Measurements from ENCODE around the gene ALPK3.

The ALPK3 gene

DNA sequence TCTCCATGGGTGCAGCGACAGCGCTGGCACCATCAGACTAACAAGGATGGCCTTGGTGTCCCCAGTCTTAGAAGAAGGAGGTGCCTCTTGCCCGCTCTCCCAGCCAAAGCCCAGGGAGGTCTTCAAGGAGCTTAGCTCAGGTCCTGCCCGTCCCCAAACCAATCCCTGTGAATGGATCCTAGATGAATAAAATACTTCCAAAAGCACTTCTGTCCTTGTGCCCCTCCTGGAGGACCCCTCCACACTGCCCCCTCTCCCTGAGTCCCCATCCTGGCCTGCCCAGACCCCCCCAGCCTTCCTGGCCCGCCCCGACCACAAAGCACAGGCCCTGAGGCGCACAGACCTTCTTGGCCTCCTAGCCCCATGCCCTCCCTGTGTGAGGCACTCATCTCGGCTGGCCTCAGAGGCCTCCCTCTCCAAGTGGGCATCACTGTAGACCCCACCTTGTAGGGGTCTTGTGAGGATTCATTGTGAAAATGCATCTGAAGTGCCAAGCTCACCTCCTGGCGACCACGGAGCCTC lies 75.7 kb downstream of the ALPK3 start:
- no peak for DNase-seq (ENCODE audit: low read depth)

DNA sequence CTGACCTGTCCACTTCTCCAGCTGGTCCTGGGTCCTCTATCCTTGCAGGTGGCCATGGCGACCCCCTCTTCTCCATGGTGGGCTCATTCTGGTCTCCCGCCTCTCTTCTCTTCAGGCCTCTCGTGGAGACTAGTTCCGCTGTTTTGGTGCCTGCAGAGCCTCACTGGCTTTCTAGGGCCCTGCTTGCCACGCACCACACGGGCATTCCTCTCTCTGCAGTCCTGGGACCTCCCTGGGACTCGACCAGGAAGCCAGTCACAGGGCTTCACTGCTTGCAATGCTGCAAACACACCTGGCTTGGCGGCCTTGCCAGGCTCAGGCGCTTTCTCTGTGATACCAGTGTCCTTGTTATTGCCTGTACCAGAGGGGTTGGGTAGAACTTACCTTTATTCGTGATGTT lies 76.5 kb downstream of the ALPK3 start:
- no peak for DNase-seq (ENCODE audit: low read depth)

DNA sequence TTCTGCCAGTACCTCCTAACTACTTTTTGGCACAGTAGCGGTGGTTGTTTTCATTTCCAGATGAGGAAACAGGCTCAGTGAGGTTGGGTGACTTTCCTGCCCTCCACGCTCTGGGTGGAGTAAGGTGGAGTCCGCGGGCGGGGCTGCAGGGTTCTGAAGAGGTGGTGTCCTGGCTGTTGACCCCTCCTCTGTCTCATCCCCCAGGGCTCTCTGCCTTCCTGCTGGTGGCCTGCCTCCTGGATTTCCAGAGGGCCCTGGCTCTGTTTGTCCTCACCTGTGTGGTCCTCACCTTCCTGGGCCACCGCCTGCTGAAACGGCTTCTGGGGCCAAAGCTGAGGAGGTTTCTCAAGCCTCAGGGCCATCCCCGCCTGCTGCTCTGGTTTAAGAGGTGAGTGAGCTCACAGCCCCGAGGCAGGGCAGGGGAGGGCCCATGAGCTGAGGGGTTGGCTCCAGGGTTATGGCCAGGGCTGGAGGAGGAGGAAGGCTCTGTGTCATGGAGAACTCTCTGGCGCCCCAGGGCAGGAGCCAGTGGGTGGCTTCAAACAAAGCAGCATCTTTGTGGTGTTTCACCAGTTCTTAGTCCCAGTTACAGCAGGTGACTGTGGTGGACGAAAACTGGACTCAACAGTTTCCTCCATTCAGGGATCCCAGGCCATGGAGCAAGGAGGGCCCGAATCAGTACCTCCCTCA lies 77.7 kb downstream of the ALPK3 start:
- DNase-seq (ENCODE audit: low read depth): no peak

DNA sequence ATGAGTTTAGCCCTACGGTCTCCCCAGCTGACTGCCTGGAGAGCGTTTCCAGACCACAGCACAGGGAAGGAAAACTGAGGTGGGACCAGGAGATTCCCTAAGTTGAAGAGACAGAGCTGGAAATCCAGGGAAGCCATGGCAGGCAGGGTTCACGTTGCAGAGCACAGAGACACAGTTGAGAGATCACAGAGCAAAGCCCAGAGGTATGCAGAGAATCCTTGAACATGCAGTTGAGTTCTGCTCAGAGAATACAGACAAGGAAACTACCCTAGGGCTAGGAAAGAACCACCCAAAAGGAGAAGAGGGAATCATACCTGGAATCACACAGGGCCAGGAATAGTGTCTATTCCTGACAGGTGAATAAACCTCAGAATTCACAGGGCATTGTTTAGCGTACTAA lies 81.6 kb downstream of the ALPK3 start:
- DNase-seq (ENCODE audit: low read depth): no peak

DNA sequence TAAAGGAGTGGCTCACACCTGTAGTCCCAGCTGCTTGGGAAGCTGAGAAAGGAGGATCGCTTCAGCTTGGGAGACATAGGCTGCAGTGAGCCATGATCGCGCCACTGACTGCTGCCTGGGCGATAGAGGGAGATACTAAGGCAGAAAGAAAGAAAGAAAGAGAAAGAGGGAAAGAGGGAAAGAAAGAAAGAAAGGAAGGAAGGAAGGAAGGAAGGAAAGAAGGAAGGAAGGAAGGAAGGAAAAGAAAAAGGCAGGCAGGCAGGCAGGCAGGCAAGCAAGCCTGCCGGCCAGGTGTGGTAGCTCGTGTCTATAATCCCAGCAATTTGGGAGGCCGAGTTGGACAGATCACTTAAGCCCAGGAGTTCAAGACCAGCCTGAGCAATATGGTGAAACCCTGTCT lies 82.6 kb downstream of the ALPK3 start:
- DNase-seq (ENCODE audit: low read depth): no peak

DNA sequence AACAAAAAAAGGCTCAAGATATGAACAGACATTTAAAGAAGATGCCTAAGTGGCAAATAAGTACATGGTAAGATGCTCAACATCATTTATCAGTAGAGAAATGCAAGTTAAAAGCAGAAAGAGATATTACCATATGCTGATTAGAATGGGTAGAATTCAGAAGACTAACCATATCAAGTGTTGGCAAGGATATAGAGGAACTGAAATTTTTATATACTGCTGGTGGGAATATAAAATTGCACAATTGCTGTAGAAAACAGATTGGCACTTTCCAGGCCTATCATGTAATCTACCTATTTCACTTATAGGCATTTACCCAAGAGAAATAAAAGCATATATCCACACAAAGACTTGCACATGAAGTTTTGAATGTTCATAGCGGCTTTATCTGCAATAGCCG lies 84.4 kb downstream of the ALPK3 start:
- no peak for DNase-seq (ENCODE audit: low read depth)

DNA sequence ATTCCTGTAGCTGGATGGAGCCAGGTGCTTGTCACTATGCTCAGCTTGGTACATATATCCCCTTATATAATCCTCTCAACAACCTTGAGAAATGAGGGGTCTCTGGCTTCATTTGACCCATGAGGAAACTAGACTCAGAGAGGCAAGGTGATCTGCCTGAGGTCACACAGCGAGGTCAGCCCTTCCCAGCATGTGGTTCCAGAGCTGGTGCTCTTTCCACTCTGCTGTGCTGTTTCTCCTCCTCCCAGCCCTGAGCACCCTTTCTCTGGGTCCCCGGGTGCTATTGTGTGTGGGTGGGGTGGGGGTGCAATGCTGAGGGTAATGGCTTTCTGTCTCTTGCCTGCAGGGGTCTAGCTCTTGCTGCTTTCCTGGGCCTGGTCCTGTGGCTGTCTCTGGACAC lies 86.6 kb downstream of the ALPK3 start:
- no peak for DNase-seq (ENCODE audit: low read depth)

DNA sequence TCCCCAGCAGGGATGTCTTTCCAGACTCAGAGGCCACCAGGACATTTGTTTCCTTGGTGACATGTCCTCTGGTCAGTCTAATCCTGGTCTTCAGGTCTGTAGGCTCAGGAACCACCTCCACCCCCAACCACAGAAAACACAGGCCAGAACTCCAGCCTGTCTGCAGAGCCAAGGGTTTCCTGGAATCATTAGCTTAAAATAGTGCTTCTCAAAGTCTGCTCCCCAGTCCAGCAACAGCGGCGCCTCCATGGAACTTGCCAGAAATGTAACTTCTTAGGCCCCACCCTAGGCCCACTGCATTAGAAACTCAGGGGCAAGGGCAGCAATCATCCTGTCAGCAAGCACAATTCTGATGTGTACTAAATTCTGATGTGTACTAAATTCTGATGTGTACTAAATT lies 87.3 kb downstream of the ALPK3 start:
- DNase-seq (ENCODE audit: low read depth): no peak

DNA sequence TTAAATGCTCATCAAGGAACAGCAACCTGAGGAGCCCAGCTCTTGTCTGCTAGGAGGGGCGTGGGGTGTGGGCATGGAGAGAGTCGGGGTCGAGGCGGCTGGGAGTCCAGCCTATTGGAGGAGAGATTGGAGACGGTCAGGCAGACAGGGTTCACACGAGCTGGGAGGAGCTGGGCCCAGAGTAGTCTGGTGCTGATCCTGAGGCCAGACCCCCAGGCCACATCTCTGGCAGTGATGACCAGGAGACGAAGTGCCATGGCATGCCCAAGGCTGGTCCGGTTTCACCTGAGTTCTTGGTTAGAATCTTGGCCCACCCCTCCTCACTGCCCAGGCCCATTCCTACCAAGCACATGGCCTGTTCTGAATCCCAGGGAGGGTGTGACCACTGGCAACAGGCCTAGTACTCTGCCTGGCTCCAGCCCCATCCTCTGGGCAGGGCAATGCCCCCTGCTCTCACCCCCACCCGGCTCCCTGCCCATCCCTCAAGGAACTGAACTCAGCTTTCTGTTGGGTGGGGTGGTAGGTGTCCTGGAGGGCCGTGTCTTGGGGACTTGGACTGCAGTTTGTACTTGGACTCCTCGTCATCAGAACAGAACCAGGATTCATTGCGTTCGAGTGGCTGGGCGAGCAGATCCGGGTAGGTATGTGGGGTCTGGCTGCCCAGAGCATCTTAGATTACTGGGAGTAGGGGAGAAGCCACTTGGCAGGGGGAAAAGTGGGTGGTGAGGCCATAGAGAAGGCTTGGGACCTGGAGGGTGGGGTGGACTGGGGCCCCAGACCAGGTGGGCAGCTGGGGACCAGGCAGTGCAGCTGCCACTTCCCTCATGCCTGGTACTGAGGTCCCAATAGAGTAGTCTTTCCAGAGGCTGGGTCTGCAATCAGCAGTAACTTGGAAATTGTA lies 88.1 kb downstream of the ALPK3 start:
- DNase-seq (ENCODE audit: low read depth): no peak

DNA sequence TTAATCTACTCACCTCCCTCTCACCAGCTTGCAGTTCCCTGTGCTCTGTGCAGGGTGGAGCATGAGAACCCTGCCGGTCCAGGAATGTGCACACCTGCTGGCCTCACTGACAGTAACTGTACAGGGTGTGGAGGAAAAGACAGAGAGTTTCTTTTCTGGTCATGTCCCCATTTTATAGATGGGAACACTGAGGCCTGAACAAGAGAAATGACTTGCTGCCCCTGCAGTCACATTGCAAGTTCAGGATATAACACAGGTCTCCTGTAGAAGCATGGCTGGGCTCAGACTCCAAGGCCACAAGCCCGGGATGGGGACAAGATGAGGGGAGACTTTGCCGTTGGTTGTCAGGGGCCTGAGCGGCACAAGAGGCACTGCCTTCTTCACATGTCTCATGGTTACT lies 90.6 kb downstream of the ALPK3 start:
- no peak for DNase-seq (ENCODE audit: low read depth)

DNA sequence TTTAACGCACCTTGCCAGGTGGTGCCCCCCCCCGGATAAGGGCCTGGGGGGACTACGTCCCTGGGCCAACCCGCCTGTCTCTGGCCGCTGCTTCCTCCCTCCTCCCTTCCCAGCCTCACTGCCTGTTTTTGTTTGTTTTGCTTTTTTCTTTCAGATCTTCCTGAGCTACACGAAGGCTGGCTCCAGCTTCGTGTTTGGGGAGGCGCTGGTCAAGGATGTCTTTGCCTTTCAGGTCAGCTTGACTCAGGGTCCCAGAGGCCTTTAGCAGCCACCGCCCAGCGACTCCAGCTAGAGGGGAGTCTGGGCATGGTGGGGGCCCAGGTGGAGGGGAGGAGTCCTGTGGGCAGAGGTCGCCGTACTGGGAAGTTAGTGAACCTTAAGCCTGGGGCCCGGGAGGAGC lies 91.4 kb downstream of the ALPK3 start:
- no peak for DNase-seq (ENCODE audit: low read depth)

DNA sequence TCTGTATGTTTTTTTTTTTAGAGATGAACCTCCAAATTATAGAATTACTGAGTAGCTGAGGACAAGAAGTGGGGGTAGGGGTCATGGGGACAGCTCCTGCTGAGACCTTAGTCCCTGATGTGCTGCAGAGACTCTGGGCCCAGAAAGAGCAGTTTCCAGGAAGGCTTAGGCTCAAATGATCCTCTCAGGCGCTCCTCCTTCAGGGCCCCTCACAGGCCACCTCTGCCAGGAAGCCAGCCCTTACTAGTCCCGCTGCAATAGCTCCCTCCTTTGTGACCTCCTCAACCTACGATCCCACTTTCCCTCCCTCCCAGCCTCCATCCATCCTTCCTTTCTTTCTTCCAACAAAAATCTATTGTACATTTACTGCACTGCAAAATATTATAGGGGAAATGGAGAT lies 91.9 kb downstream of the ALPK3 start:
- no peak for DNase-seq (ENCODE audit: low read depth)

DNA sequence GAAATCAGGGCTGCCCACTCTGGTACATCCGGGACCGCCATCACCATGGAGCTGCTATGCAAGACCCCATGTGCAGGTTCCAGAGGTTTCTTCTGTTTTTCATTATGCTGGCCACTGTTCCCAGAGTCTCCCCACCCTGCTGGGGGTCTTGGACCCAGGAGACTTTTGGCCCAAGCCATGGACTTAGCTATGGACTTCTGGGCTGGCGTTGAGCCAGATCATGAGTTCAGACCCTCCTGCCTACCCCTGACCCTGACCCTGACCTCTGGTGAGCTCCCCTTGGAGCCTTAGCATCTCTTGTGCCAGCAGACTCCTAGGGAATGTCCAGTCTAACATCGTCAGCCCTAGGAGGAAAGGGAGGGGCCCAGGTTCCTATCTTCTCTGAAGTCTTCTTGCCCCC lies 92.6 kb downstream of the ALPK3 start:
- no peak for DNase-seq (ENCODE audit: low read depth)

DNA sequence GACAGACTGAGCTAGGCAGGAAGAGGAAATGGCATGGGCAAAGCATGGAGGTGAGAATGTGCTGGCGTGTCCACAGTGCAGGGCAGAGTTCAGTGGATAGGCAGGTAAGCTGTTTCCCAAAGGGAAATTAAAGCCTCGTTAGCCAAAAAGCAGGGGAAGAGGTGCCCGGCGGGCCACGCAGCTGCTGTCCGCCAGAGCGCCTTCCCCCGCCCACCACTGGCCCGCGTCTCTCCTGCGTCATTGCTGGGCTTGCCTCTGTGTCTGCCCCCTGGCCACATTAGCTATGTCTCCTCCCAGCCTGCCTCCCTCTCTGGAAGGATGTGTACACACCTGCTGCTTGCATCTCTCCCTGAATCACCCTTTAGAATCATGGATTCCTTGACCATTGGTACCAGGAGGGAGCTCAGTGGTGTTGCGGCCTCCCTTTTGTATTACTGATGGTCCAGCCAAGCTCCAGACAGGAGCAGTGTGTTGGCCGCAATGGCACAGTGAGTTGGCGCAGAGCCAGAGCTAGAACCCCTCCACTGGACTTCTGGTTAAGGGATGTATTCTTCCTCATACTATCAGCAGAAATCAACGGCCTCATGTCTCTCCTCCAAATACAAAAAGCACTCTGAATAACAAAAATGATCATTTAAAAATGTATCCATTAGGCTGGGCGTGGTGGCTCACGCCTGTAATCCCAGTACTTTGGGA lies 93.9 kb downstream of the ALPK3 start:
- DNase-seq (ENCODE audit: low read depth): no peak

DNA sequence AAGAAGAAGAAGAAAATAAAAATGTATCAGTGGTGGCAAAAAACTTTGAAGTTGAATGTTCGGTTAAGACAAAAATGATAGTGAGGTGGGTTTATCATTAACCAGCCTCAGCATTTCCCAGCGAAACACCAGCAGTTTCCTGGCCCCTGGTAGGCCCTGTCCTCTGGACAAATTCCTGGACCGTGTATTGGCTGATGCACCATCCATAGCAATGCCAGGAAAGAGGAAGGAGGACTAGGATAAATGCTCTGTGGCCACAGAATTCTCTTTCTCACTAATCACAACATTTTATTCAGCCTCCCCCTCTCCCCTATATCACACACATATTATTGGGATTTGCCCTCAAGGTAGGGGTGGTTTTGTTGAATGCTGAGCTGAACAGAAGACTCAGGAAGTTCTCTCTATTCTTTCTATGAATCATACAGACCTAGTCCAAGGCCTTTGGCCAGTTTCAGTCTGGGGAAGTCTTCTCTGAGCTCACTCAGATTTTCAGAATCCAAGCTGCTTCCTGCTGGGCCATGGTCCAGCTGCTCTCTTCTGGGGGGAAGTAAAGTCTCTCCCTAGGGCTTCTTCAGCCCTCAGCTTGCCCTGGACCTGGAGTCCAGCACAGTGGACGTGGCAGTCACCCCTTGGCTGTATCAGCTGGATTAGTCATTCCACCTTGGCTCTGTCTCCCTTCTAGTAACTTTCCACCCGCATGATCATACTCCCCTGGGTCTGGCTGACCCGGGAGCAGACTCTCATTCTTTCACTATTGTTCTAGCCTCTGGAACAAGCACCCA lies 94.9 kb downstream of the ALPK3 start:
- no peak for DNase-seq (ENCODE audit: low read depth)

DNA sequence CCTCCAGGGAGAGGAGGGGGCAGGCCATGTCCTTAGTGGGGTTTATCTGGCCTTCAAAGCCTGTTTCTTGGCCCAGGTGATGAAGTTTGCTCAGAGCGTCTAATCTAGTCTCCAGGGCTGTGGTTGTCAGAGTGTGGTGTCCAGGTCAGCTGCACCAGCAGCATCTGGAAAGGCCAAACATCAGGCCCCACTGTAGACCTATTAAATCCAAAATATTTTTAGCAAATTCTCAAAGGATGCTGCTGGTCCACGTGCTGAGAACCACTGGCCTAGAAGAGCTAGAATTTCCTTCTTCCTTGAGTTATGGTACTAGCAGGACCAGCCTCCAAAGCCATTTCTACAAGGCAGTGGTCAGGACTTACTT lies 96.2 kb downstream of the ALPK3 start:
- DNase-seq (ENCODE audit: low read depth): no peak

DNA sequence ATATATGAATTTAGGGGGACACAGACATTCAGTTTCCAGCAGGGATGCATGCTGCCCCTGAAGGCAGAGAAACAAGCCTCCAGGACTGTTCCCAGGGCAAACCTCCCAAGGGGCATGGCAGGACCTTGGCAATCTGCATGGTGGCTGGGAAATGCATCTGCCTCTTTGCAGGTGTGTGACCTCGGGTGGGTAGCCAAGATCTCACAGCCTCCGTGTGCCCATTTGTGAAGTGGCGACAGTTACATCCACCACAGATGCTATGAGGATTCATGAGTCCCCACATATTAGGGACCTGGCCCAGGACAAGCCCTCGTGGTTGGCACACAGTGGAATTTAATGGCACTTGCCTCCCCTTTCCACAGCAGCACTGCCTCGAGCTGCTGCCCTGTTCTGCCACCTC lies 97.2 kb downstream of the ALPK3 start:
- DNase-seq (ENCODE audit: low read depth): no peak

DNA sequence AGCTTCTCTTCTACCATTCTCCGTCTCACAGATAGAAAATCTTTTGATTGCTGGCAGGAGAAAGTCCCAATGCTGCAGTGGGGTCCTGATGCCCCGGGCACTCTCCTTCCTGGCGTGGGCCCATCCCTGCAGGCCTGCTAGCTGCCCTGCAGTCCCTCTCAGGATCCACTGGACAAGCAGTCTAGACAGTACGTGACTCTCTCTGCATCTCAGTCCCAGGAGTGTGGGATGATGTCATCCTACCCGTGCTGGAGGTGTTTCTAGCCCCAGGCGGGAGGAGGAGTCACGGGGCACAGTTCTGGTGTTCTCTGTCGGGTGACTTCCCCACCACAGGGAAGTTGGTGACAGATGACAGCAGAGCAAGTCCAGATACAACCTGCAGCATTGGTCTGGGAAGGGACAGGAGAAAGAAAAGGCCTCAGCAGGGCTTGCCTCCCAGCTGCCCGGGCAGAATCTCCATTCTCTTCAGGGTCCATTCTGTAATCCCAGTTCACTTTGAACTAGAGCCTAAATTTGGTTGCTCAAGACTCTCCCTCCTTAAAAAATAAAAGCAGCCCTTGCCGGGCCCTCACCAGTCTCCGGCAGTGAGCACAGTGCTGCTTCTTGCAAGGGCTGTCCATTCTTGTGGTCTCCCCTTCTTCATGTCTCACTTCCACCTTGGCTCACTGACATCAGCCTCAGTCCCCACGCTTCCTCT lies 97.9 kb downstream of the ALPK3 start:
- DNase-seq (ENCODE audit: low read depth): no peak

DNA sequence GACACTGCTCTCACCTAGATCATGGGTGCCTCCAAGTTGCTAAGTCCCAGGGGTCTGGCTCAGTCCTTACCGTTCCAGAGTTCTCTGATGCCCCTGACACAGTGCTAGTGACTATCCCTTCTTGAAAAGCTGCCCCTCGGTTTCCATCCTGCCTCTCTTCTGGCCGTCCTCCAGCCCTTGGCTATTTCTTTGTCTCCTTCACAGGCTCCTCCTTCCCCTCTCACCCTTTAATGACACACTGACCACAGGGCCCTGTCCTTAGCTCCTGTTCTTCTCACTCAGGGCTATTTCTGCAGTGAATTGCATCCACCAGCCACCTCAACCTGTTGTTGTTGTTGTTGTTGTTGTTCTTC lies 98.4 kb downstream of the ALPK3 start:
- DNase-seq (ENCODE audit: low read depth): no peak

DNA sequence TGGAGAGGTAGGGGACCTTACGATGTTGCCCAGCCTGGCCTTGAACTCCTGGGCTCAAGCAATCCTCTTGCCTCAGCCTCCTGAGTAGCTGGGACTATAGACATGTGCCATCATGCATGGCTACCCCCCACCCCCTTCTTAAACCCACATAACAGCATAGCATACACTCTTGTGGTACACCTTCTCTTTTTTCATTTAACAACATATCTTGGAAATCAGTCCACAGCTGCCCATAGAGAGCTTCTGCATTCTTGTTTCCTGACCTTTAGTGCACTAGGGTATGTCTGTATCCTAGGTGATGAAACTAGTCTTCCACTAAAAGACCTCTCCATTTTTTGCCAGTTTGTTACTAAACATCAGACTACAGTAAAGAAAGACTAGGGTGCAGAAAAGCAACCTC lies 100.3 kb downstream of the ALPK3 start:
- no peak for DNase-seq (ENCODE audit: low read depth)

DNA sequence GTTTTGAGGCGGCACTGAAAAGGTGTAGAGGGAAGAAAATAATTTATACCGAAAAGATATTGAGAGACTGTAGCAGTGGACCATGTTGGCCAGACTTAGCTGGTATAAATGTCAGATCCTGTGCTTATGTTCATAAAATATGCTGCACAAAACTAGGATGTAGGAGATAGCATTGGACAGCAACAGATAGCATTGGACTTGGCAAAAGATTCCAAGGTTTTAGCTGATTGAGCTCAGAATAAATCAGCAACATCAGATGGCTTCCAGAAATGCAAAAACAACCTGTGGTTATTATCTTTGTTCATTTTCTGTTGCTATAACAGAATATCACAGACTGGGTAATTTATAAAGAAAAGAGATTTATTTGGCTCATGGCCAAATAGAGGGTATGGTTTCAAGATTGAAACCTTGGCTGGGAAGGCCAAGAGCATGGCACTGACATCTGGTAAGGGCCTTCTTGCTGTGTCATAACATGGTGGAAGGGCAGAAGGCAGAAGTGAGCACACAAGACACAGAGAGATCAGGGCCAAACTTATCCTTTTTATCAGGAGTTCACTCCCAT lies 102.0 kb downstream of the ALPK3 start:
- no peak for DNase-seq (ENCODE audit: low read depth)
